Measurements from ENCODE around the gene RUNX2.
"Not testable (repeated sequence)": the region's sequence is repeated elsewhere in the genome, so short reads cannot be mapped to it uniquely, and the experiment has no call there.

The RUNX2 gene

GRCh38 chr6:45464685-45465084 lies 136.6 kb downstream of the RUNX2 start:
- H3K27ac ChIP-seq (ENCODE audit: low read depth, low read length, poor library complexity, severe bottlenecking) = no peak overlapping the region
- no peaks in the 10 kb centered on the region for H4K20me1 ChIP-seq (ENCODE audit: insufficient read depth, low read length)
- TF ChIP-seq, protein P1, sequence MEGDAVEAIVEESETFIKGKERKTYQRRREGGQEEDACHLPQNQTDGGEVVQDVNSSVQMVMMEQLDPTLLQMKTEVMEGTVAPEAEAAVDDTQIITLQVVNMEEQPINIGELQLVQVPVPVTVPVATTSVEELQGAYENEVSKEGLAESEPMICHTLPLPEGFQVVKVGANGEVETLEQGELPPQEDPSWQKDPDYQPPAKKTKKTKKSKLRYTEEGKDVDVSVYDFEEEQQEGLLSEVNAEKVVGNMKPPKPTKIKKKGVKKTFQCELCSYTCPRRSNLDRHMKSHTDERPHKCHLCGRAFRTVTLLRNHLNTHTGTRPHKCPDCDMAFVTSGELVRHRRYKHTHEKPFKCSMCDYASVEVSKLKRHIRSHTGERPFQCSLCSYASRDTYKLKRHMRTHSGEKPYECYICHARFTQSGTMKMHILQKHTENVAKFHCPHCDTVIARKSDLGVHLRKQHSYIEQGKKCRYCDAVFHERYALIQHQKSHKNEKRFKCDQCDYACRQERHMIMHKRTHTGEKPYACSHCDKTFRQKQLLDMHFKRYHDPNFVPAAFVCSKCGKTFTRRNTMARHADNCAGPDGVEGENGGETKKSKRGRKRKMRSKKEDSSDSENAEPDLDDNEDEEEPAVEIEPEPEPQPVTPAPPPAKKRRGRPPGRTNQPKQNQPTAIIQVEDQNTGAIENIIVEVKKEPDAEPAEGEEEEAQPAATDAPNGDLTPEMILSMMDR (IDR thresholded peaks at IDR 0.05; ENCODE audit: low read length) = no peak
- no peak for TF ChIP-seq EZH2 (IDR thresholded peaks at IDR 0.05; ENCODE audit: borderline replicate concordance, low read length)
- H2AFZ ChIP-seq (ENCODE audit: low read length) = no peak overlapping the region
- no peak overlapping the region for H3K4me2 ChIP-seq (ENCODE audit: low read length)
- no peaks in the 10 kb centered on the region for H3K9me2 ChIP-seq (ENCODE audit: low read depth, low read length)
- no peaks in the 10 kb centered on the region for H3K9me3 ChIP-seq (ENCODE audit: low read length)
- H3K36me3 ChIP-seq (ENCODE audit: insufficient read depth, low read length) = no peaks in the 10 kb centered on the region
- no peak overlapping the region for H3K9ac ChIP-seq (ENCODE audit: low read length)
- H3K4me3 ChIP-seq (ENCODE audit: low read depth, low read length, poor library complexity, severe bottlenecking) = no peak overlapping the region
- no peaks in the 10 kb centered on the region for H3K4me1 ChIP-seq (ENCODE audit: insufficient read depth, low read length, severe bottlenecking)
- no peaks in the 10 kb centered on the region for H3K79me2 ChIP-seq (ENCODE audit: insufficient read depth, low read length)
- no peaks in the 10 kb centered on the region for H3F3A ChIP-seq (ENCODE audit: insufficient read depth, low read length)
- H3K27me3 ChIP-seq (ENCODE audit: insufficient read depth, low read length) = no peaks in the 10 kb centered on the region

GRCh38 chr6:45466686-45467085 lies 138.6 kb downstream of the RUNX2 start:
- Histone ChIP-seq H2AFZ (ENCODE audit: low read length) (no peak overlapping the region), H4K20me1 (ENCODE audit: insufficient read depth, low read length) (no peaks in the 10 kb centered on the region), H3K79me2 (ENCODE audit: insufficient read depth, low read length) (no peaks in the 10 kb centered on the region), H3K4me3 (ENCODE audit: low read depth, low read length, poor library complexity, severe bottlenecking) (no peak overlapping the region), H3K27me3 (ENCODE audit: insufficient read depth, low read length) (no peaks in the 10 kb centered on the region), H3K36me3 (ENCODE audit: insufficient read depth, low read length) (no peaks in the 10 kb centered on the region), H3K4me2 (ENCODE audit: low read length) (no peak overlapping the region), H3K9ac (ENCODE audit: low read length) (no peak overlapping the region), H3K27ac (ENCODE audit: low read depth, low read length, poor library complexity, severe bottlenecking) (no peak overlapping the region), H3F3A (ENCODE audit: insufficient read depth, low read length) (no peaks in the 10 kb centered on the region), H3K4me1 (ENCODE audit: insufficient read depth, low read length, severe bottlenecking) (no peaks in the 10 kb centered on the region), H3K9me3 (ENCODE audit: low read length) (no peaks in the 10 kb centered on the region), H3K9me2 (ENCODE audit: low read depth, low read length) (no peaks in the 10 kb centered on the region)
- TF ChIP-seq, protein P1 (IDR thresholded peaks at IDR 0.05; ENCODE audit: low read length) = no peak

- H2AFZ ChIP-seq (ENCODE audit: low read length); H3K4me3 ChIP-seq (ENCODE audit: low read depth, low read length, poor library complexity, severe bottlenecking); H3K9me3 ChIP-seq (ENCODE audit: low read length); H4K20me1 ChIP-seq (ENCODE audit: insufficient read depth, low read length); H3K36me3 ChIP-seq (ENCODE audit: insufficient read depth, low read length); H3K27ac ChIP-seq (ENCODE audit: low read depth, low read length, poor library complexity, severe bottlenecking); H3K9me2 ChIP-seq (ENCODE audit: low read depth, low read length); H3K9ac ChIP-seq (ENCODE audit: low read length); H3F3A ChIP-seq (ENCODE audit: insufficient read depth, low read length); H3K79me2 ChIP-seq (ENCODE audit: insufficient read depth, low read length); H3K4me2 ChIP-seq (ENCODE audit: low read length); H3K27me3 ChIP-seq (ENCODE audit: insufficient read depth, low read length); H3K4me1 ChIP-seq (ENCODE audit: insufficient read depth, low read length, severe bottlenecking): not testable (repeated sequence)
Measured at GRCh38 chr6:45467417-45467816, 139.3 kb downstream of the RUNX2 start.

- Histone ChIP-seq H3K9ac (ENCODE audit: low read length) (no peak overlapping the region), H4K20me1 (ENCODE audit: insufficient read depth, low read length) (no peaks in the 10 kb centered on the region), H3K36me3 (ENCODE audit: insufficient read depth, low read length) (no peaks in the 10 kb centered on the region), H3K9me3 (ENCODE audit: low read length) (no peaks in the 10 kb centered on the region), H3F3A (ENCODE audit: insufficient read depth, low read length) (no peaks in the 10 kb centered on the region), H3K9me2 (ENCODE audit: low read depth, low read length) (no peaks in the 10 kb centered on the region), H3K79me2 (ENCODE audit: insufficient read depth, low read length) (no peaks in the 10 kb centered on the region), H3K27me3 (ENCODE audit: insufficient read depth, low read length) (no peaks in the 10 kb centered on the region), H3K4me1 (ENCODE audit: insufficient read depth, low read length, severe bottlenecking) (no peaks in the 10 kb centered on the region), H3K4me2 (ENCODE audit: low read length) (no peak overlapping the region), H3K4me3 (ENCODE audit: low read depth, low read length, poor library complexity, severe bottlenecking) (no peak overlapping the region), H2AFZ (ENCODE audit: low read length) (no peak overlapping the region), H3K27ac (ENCODE audit: low read depth, low read length, poor library complexity, severe bottlenecking) (no peak overlapping the region)
- TF ChIP-seq, protein P1 (IDR thresholded peaks at IDR 0.05; ENCODE audit: low read length) = no peak
- TF ChIP-seq EZH2 (IDR thresholded peaks at IDR 0.05; ENCODE audit: borderline replicate concordance, low read length) = no peak
Measured at GRCh38 chr6:45467853-45468252, 139.7 kb downstream of the RUNX2 start.

Measured in OCI-LY1 (cell line).